BE2C (cell line): ENCODE measurements around the gene CADM2.

Experiments
- DNase-seq: peaks from one replicate; pipeline ENCODE4 v3.0.0-alpha.2; 2020
- H3K27me3 ChIP-seq: fragments of 250-450 bp; sonication (Bioruptor Pico); 2 replicates; pipeline ENCODE4 v1.5.1; 2020; ENCODE audit warnings: mild to moderate bottlenecking
- H3K36me3 ChIP-seq: fragments of 250-450 bp; sonication (Bioruptor Pico); 2 replicates; pipeline ENCODE4 v1.5.1; 2020; ENCODE audit warnings: mild to moderate bottlenecking
- H3K4me1 ChIP-seq: fragments of 250-450 bp; sonication (Bioruptor Pico); 2 replicates; pipeline ENCODE4 v1.5.1; 2020
- H3K4me3 ChIP-seq: 2 replicates; pipeline ENCODE4 v1.5.1; 2011; ENCODE audit warnings: low read depth, low read length
- H3K9me3 ChIP-seq: fragments of 250-450 bp; sonication (Bioruptor Pico); 2 replicates; pipeline ENCODE4 v1.5.1; 2020
- TF ChIP-seq, protein P1 (sequence below): IDR thresholded peaks from 2 replicates; pipeline ENCODE4 v1.5.1; 2012; ENCODE audit warnings: mild to moderate bottlenecking, low read depth, low read length

CADM2 gene

DNA sequence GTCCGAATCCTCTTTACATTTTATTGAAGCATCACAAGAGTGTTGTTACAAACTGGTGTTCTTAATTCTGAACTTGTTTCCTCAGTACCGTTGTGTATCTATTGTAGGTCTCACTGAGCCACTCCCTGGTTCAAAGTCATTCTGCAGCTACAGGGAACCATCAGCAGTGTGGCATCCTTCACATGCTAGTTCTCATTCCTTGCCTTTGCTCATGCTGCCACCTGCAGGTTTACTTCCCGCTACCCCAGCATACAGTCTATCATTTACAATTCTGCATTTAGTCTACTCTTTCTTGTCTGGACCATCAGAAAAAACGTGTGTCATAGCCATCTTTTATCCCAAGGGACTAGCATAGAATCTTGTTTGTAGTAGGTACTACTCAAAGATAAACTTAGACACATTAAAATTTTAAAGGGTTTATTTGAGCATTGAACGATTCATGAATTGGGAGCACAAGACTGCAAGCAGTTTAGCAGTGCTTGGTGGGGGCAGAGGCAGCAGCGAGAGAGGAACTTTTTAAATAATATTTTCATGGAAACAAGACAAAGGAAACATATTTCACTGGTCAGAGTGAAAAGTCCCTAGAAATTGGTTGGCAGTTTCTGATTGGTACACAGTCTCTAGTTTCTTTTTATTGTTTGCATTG lies 402.1 kb downstream of the CADM2 start:
- no peaks in the 10 kb centered on the region for H3K36me3 ChIP-seq
- TF ChIP-seq, protein P1, sequence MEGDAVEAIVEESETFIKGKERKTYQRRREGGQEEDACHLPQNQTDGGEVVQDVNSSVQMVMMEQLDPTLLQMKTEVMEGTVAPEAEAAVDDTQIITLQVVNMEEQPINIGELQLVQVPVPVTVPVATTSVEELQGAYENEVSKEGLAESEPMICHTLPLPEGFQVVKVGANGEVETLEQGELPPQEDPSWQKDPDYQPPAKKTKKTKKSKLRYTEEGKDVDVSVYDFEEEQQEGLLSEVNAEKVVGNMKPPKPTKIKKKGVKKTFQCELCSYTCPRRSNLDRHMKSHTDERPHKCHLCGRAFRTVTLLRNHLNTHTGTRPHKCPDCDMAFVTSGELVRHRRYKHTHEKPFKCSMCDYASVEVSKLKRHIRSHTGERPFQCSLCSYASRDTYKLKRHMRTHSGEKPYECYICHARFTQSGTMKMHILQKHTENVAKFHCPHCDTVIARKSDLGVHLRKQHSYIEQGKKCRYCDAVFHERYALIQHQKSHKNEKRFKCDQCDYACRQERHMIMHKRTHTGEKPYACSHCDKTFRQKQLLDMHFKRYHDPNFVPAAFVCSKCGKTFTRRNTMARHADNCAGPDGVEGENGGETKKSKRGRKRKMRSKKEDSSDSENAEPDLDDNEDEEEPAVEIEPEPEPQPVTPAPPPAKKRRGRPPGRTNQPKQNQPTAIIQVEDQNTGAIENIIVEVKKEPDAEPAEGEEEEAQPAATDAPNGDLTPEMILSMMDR = peak; percentile 91
- H3K4me1 ChIP-seq = peaks cover 12% of the 10 kb centered on the region
- no peaks in the 10 kb centered on the region for H3K27me3 ChIP-seq
- H3K9me3 ChIP-seq = no peaks in the 10 kb centered on the region
- H3K4me3 ChIP-seq = peak overlapping the region; percentile 34
- DNase-seq = peak; percentile 79

DNA sequence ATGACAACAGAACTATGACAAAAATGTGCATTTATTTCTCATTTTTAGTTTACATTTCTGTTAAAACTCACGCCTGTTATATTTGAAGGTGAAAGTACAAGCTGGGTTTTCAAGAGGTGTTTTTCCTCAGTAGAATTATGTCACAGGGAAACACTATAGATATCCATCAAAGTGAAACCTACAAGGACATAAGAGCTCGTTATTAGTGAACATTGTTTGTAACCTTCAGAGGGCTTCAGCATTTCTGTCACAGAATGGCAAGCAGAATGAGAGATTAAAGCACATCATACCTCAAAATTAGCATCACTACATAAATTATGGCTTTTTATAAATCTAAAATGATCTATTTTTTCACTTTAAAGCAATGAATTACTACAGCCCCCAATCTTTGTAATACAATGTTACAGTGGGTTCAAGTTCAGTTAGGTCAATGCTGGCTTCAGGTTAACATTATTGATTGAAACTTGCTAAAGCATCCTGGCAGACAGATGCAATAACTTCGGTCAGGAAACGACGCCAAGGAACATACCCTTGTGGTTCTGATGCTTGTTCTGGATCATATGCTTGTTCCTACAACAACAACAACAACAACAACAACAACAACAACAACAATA lies 405.6 kb downstream of the CADM2 start:
- H3K4me3 ChIP-seq = no peak overlapping the region
- TF ChIP-seq, protein P1 = no peak
- no peaks in the 10 kb centered on the region for H3K27me3 ChIP-seq
- H3K9me3 ChIP-seq = no peaks in the 10 kb centered on the region
- no peak for DNase-seq
- peaks cover 7% of the 10 kb centered on the region for H3K4me1 ChIP-seq
- H3K36me3 ChIP-seq = no peaks in the 10 kb centered on the region

DNA sequence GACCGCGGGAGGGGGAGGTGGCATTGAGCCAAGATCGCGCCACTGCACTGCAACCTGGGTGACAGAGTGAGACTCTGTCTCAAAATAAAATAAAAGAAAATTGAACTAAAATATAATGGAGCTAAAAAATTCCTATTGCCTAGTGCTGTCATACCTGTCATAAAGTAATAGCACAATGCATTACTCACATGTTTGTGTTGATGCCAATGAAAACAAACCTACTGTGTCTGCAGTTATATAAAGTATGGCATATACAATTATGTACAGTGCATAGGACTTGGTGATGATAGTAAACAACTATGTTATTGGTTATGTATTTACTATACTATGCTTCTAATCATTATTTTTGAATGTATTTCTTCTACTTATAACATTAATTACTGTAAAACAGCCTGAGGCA lies 411.6 kb downstream of the CADM2 start:
- H3K9me3 ChIP-seq = no peaks in the 10 kb centered on the region
- no peak for DNase-seq
- H3K4me1 ChIP-seq = no peaks in the 10 kb centered on the region
- TF ChIP-seq, protein P1 = no peak
- no peaks in the 10 kb centered on the region for H3K27me3 ChIP-seq
- no peaks in the 10 kb centered on the region for H3K36me3 ChIP-seq
- H3K4me3 ChIP-seq = no peak overlapping the region

DNA sequence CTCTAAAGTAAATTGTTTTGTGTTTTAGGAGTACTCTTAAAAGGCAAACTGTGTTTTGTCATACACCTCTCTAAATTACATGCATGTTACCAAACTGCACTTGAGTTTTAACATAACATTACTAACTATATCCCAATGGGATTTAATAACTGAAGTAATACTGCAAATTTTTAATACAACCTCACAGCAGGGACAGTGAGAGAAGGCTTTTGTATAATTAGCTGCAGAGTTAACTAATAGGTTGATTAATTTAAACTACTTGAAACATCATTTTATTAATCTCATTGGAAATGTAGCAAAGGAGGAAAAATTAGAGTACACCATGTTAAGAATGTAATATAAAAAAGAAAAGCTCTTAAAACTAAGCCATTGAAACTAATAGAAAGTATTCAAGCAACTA lies 417.3 kb downstream of the CADM2 start:
- Histone ChIP-seq H3K9me3 (no peaks in the 10 kb centered on the region), H3K4me1 (0 out of 2 replicates have a peak, but pooled peaks cover 4% of the 10 kb centered on the region)
- DNase-seq = no peak

DNA sequence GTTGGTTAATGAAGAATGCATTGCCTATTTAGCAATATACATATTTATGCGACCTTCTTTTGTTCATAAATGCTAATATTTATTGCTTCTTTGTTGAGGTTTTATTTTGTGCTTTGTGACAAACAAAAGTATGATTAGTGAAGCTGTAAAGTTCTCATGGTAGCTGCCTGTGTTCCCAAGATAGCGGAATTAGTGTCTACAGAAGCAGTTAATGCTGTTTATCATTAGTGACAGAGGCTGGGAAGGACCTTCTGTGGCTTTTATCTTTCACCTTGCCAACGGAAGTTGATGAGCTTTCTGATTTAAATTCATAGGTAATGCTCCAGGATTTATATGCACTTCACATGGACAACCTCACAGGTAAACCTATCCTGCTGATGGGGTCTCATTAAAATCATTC lies 418.3 kb downstream of the CADM2 start:
- Histone ChIP-seq H3K4me1 (0 out of 2 replicates have a peak, but pooled peaks cover 4% of the 10 kb centered on the region), H3K9me3 (no peaks in the 10 kb centered on the region), H3K36me3 (no peaks in the 10 kb centered on the region), H3K4me3 (no peak overlapping the region), H3K27me3 (no peaks in the 10 kb centered on the region)
- TF ChIP-seq, protein P1 = no peak
- DNase-seq = no peak

More for the DNA sequence above, 417.3 kb downstream of the CADM2 start:
- H3K36me3 ChIP-seq = no peaks in the 10 kb centered on the region
- H3K4me3 ChIP-seq = no peak overlapping the region
- H3K27me3 ChIP-seq = no peaks in the 10 kb centered on the region
- TF ChIP-seq, protein P1 = no peak

DNA sequence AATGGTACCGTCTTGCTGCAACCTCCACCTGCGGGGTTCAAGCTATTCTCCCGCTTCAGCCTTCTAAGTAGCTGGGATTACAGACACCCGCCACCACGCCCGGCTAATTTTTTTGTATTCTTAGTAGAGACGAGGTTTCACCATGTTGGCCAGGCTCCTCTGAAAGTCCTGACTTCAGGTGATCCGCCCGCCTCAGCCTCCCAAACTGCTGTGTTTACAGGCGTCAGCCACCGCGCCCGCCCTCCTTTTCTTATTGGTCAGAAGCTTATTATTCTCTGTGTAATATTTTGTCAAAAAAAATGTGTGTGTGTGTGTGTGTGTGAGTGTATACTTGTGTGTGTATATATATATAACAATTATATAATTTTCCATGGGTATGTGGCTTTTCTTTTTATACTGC lies 425.6 kb downstream of the CADM2 start:
- TF ChIP-seq, protein P1 = no peak
- 0 out of 2 replicates have a peak, but pooled peaks cover 4% of the 10 kb centered on the region for H3K4me1 ChIP-seq
- H3K9me3 ChIP-seq = no peaks in the 10 kb centered on the region
- H3K36me3 ChIP-seq = no peaks in the 10 kb centered on the region
- DNase-seq = no peak
- no peak overlapping the region for H3K4me3 ChIP-seq
- H3K27me3 ChIP-seq = no peaks in the 10 kb centered on the region
